HG02852 (cell line): ENCODE measurements around the gene TSGA10.
A peak's percentile ranks its signal among the peaks of the same experiment; 100 is the strongest.
"Not testable (repeated sequence)": the region's sequence is repeated elsewhere in the genome, so short reads cannot be mapped to it uniquely, and the experiment has no call there.

Experiments
- ATAC-seq: cut with Tn5 transposase; IDR thresholded peaks from one replicate; pipeline ENCODE4 v1.9.1; 2021; ENCODE audit warnings: mild to moderate bottlenecking, moderate library complexity; ENCODE audit not compliant: unreplicated experiment

Gene TSGA10

GRCh38 chr2:99079226-99079625 lies 75.5 kb downstream of the TSGA10 start:
- no peak for ATAC-seq

DNA sequence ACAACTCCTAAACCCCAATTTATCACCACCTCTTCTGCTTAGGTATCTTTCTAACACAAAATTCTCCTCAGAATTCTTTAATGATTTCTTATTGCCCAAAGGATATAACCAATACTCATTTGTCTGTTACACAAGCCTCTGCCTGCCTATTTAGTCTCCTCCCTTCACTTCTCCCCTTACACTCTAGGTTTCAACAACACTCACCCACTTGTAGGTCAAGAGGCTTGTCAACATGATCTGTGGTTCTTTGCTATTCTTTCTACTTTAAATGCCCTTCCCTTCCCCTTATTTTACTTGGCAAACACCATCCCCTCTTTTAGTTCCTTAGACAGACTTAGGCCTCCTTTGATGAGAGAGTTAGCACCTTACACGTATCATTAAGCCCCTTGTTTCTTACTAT lies 82.2 kb downstream of the TSGA10 start:
- no peak for ATAC-seq

DNA sequence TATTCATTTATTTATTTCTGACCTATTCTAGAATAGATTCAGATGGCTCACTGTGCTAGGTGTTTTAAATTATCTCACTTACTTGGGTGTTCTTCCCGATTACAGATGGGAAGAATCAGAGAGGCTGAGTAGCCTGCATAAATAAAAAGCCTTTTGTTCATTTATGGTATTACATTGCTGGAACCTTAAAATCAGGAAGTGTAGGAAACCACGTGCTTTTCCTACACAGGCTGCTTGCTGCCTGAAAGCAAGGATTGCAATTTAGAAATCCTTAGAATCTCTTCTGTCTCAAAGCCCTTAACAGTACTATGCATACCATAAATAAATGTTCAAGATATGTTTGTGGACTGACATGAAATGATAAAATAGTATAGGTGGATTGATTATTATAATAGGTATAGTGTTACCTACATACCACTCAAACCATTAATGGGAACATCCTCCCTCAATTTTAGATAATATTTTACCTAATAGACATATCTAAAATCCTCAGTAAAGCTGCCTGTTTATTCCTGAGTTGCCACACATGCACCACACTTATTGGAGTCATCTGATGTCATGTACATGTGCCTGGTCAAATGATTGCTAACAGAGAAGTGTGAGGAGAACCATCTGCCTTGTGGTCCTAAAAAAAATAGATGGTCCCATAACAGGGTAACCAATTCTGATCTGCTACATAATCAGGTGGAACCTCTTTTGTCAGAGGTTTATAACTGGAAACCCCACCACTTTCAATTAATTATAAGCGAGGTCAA lies 86.7 kb downstream of the TSGA10 start:
- ATAC-seq, result no peak

GRCh38 chr2:99066075-99066958 lies 88.4 kb downstream of the TSGA10 start:
- ATAC-seq, result peak; percentile 98

DNA sequence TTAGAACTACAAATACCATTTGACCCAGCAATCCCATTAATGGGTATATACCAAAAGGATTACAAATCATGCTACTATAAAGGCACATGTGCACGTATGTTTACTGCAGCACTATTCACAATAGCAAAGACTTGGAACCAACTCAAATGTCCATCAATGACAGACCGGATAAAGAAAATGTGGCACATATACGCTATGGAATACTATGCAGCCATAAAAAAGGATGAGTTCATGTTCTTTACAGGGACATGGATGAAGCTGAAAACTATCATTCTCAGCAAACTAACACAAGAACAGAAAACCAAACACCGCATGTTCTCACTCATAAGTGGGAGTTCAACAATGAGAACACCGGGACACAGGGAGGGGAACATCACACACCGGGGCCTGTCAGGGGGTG lies 105.6 kb downstream of the TSGA10 start:
- not testable (repeated sequence) for ATAC-seq

DNA sequence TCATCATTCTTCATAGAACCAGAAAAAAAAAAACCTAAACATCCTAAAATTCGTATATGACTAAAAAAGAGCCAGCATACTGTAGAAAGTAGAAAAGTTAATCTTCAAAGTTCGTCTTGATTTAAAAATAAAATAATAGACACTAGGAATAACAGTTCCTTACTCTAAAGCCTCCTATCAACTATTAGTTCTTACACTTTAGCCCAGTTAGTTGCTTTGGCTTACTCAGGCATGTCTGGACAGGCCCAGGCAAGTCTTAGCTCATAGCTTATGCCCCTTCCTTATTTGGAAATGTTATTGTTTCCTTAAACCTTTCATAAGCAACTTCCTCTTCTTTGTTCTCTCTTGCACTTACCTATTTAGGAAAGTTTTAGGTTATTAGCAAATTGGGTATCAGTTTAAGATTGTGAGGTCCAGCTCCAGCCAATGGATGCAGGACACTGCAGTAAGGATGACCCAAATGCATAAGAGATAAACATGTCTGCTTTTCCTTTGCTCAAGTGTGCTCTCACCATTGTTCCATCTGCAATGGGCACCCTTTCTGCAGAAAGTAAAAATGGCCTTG lies 113.9 kb downstream of the TSGA10 start:
- ATAC-seq, result not testable (repeated sequence)

GRCh38 chr2:99035920-99036319 lies 118.8 kb downstream of the TSGA10 start:
- ATAC-seq, result no peak

DNA sequence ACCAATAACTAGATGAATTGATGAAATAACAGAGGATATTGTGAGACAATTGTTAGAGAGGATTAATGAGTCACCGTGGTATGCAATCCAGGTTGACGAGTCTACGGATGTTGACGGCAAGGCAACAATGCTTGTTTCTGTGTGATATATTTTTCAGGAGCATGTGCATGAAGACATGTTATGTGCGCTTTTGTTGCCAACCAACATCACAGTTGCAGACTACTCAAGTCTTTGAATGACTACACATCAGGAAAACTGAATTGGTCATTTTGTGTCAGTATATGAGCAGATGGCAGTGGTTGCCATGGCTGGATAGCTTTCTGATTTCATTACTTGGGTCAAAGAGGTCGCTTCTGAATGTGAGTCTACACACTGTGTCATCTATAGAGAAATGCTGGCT lies 122.0 kb downstream of the TSGA10 start:
- no peak for ATAC-seq

GRCh38 chr2:99032001-99032400 lies 122.7 kb downstream of the TSGA10 start:
- no peak for ATAC-seq

GRCh38 chr2:99031481-99031880 lies 123.3 kb downstream of the TSGA10 start:
- no peak for ATAC-seq

DNA sequence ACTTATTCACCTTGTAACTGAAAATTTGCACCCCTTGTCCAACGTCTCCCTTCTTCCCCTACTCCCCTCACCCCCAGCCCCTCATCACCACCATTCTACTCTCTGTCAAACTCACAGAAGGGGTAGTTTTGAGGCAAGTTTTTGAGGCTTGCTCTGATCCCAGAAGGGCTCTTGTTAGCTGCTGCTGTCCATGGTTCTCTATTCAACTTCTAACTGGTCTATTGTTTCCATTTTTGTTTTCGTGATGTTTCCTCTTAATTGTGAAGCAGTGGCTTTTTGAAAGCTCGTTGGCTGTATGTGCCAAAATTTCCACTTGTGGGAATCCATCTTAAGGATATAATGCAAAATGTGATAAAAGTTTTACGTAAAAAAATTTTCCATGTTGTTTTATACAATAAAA lies 126.2 kb downstream of the TSGA10 start:
- ATAC-seq, result no peak

GRCh38 chr2:99027856-99028255 lies 126.9 kb downstream of the TSGA10 start:
- no peak for ATAC-seq

DNA sequence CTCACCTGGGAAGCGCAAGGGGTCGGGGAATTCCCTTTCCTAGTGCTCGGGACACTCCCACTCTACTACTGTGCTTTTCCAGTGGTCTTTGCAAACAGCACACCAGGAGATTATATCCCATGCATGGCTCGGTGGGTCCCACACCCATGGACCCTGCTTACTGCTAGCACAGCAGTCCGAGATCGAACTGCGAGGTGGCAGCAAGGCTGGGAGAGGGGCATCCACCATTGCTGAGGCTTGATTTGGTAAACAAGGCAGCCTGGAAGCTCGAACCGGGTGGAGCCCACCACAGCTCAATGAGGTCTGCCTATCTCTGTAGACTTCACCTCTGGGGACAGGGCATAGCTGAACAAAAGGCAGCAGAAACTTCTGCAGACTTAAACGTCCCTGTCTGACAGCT lies 154.0 kb downstream of the TSGA10 start:
- ATAC-seq, result no peak

- ATAC-seq, result not testable (repeated sequence)
Observed at GRCh38 chr2:98988695-98989094, 166.0 kb downstream of the TSGA10 start.

DNA sequence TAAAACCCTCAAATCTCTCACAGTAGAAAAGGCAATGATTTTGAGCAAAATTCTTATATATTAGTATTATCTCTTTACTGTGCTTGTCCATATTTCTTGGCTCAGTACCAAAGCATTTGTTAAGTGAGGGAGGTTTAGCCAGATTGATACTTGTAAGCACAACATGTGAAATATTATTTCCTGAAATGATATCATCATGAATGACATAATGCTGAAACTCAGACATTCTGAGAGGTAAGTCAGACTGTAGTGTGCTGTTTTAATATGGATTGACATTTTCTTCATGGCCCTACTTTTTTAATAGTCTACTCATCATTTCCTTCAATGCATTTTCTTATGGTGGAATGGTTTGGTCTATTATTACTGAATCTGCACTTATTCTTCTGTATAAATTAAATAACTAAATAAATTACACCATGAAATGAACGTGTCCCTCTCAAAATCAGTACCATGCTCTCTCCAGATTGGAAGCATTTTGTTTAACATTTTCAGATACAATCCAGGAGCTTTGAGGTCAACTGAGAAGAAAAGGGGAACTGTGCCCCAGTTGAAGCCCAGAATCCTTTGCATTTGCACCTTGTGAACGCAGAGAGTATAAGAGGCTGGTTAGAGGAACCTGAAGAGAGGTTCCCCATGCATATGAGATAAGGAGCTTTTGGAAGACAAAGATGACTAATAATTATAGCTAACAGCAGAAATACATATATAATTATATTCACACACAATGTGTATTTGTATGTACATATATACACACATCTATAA lies 168.7 kb downstream of the TSGA10 start:
- ATAC-seq, result no peak

GRCh38 chr2:98975611-98976010 lies 179.1 kb downstream of the TSGA10 start:
- ATAC-seq, result no peak

DNA sequence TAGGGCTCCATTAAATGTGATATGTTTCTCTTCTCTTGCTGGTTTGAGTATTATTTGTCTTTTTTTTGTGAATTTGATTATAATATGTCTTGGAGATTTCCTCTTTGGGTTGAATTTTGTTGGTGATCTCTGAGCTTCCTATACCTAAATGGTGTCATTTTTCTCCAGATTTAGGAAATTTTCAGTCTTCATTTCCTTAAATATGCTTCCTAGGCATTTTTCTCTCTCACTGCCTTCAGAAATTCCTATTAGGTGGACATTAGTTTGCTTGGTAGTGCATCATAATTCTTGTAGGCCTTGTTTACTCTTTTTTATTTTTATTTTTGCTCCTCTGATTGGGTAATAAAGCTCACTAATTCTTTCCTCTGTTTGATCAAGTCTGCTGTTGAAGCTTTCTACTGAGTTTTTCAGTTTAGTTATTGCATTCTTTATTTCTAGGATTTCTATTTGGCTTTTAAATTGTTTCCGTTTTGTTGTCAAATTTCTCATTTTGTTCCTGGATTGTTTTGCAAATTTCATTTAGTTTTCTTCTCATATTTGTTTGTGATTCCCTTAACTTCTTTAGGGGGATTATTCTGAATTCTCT lies 182.1 kb downstream of the TSGA10 start:
- ATAC-seq, result no peak

GRCh38 chr2:98959810-98960507 lies 194.8 kb downstream of the TSGA10 start:
- no peak for ATAC-seq

DNA sequence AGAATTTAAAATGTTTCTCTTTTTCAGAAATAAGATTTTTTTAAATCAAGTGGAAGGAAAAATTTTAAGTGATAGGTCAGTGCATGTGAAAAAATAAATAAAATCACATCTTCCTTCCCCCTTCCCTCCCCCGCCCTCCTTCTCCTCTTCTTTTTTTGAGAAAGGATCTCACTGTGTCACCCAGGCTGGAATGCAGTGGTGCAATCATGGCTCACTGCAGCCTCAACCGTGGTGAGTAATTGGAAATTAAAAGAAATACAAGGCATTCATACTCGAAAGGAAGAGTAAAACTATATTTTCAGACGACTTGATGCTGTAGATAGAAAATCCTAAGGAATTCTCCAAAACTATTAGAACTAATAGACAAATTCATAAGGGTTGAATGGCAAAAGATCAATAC lies 201.8 kb downstream of the TSGA10 start:
- no peak for ATAC-seq
